ENCODE data around the gene CLEC17A.

CLEC17A gene

DNA sequence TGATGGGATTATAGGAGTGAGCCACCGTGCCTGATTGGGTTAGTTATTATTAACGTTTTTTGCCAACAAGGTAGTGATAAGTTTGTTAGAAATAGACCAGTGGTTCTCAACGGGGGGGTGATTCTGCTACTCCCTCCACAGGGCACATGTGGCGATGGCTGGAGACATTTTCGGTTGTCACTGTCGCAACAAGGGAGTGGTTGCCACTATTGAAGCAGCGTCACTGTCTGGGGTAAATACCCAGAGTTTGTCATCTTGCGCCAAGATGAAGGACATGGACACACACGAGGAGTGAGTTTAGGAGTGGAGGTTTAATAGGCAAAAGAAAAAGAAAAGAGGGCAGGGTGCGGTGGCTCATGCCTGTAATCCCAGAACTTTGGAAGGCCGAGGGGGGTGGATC is 72.8 kb downstream of the CLEC17A start:
- no peak for DNase-seq

DNA sequence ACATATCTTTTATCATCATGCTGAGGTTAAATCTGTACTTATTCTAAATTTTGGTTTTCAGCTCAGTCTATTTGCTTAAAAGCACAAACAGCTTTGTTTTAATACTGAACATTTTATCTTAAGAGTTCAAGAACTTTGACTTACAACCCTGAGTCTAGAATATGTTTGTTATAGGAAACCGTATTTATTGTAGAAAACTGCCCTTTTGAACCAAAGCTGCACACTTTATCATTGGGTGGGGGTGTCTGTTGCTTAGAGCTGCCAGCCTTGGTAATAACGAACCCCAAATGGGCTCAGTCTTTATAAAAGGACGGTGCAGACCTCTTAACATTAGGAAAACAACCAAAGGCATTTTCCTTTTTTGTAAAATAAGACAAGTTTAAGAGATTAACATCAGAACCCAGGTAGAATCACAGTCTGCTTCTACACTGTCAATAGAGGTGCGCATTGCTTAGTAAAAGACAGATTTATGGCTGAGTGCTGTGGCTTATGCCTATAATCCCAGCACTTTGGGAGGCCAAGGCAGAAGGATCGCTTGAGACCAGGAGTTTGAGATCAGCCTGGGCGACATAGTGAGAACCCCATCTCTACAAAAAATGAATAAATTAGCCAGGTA is 77.1 kb downstream of the CLEC17A start:
- no peak for DNase-seq

- no peak for DNase-seq
These were observed 78.6 kb downstream of the CLEC17A start for GRCh38 chr19:14661372-14661924.
